Adrenal gland (tissue), 5 donors: ENCODE measurements around the gene ZDHHC17.

Experiments
- POLR2A ChIP-seq, 2 donors: fragments of 450-650 bp; IDR thresholded peaks; one replicate each; pipeline ENCODE4 v1.6.1; 2017; ENCODE audit warnings: antibody characterized with exemption in 2 of 2, mild to moderate bottlenecking in 2 of 2, moderate library complexity in 1 of 2
- TF ChIP-seq, protein P1 (sequence below), 6 experiments: fragments of 450-650 bp in 4 of 6; fragments of 200-600 bp in 2 of 6; sonication (generic) in 1 of 6; IDR thresholded peaks; 1 replicate in 5 of 6; 2 replicates in 1 of 6; pipeline versions ENCODE4 v1.5.1 to v1.8.0; 2016 to 2021; ENCODE audit warnings: antibody characterized with exemption in 6 of 6, mild to moderate bottlenecking in 2 of 6, moderate library complexity in 1 of 6
- donor health status: DM: no; HTN: no; CAD: no.

DNA sequence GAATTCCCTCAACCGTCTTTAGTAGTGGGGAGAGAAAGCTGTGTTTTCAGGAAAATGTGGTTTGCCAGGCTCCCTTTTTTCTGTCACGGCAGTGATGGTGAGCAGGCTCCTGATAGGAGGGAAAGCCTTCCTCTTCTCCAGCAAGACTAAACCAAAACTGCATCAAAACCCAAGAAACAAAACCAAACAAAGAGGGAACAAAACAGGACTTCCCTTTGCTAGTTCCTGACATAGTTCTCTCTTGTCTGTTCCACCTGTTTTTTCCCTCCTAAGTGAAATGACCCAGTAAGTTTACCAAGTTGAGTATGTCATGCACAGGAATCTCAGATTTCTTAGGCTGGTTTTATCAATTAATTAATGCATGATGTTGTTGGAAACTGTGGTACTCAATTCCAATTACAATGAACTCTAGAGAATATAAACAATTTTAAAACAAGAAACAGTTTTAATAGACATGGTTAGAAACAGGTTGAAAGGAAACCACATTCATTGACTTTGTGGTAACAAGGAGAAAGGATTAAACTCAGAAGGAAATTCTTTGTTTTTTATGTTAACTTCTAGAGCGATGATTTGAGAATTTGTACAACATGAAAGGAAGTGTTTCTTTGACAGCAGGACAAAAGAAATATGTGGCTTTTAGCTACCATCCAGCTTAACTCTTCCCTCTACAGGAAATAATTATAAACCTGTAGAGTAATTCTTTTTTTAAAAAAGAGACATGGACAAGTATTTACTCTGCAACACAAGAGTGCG lies 137.9 kb downstream of the ZDHHC17 start:
- TF ChIP-seq, protein P1, sequence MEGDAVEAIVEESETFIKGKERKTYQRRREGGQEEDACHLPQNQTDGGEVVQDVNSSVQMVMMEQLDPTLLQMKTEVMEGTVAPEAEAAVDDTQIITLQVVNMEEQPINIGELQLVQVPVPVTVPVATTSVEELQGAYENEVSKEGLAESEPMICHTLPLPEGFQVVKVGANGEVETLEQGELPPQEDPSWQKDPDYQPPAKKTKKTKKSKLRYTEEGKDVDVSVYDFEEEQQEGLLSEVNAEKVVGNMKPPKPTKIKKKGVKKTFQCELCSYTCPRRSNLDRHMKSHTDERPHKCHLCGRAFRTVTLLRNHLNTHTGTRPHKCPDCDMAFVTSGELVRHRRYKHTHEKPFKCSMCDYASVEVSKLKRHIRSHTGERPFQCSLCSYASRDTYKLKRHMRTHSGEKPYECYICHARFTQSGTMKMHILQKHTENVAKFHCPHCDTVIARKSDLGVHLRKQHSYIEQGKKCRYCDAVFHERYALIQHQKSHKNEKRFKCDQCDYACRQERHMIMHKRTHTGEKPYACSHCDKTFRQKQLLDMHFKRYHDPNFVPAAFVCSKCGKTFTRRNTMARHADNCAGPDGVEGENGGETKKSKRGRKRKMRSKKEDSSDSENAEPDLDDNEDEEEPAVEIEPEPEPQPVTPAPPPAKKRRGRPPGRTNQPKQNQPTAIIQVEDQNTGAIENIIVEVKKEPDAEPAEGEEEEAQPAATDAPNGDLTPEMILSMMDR (IDR thresholded peaks at IDR 0.05): no peak
- no peak for TF ChIP-seq POLR2A (IDR thresholded peaks at IDR 0.05)
